GM12878 (cell line): Measurements from ENCODE around the gene GLT8D2. TPM values are rescaled to one million over a fixed set of nuclear protein-coding genes. Genes with fewer than 3 reads are reported as not detected.

ENCODE experiments used
- ATAC-seq: fragments of 200-7000 bp; cut with Tn5 transposase; 3 replicates; pipeline ENCODE4 v1.9.1; 2020; ENCODE audit warnings: mild to moderate bottlenecking, moderate library complexity
- BruUV-seq: library from RNA; stranded (reverse); fragments of 400-500 nt; replicated peaks from 2 replicates; lab custom pipeline; 2021; lab: Mats Ljungman, UMichigan
- CTCF ChIA-PET: fragments of 300-600 bp; sonication (Branson Sonifier 250); formaldehyde crosslinking; extraction: SDS; loops from one replicate; lab custom pipeline; 2021; ENCODE audit warnings: inconsistent platforms; lab: Yijun Ruan, JAX
- POLR2A ChIA-PET: fragments of 350-600 bp; formaldehyde crosslinking; extraction: SDS; loops from one replicate; lab custom pipeline; 2021; ENCODE audit warnings: inconsistent platforms; lab: Charles Lee
- RAD21 ChIA-PET: fragments of 300-600 bp; sonication (Branson Sonifier 250); formaldehyde crosslinking; loops from one replicate; lab custom pipeline; 2023; ENCODE audit warnings: antibody characterized with exemption; ENCODE audit not compliant: unreplicated experiment; lab: Charles Lee
- SMC1A ChIA-PET: fragments of 300-600 bp; sonication (Branson Sonifier 250); formaldehyde crosslinking; loops from one replicate; lab custom pipeline; 2023; ENCODE audit not compliant: unreplicated experiment, uncharacterized antibody; lab: Charles Lee
- DNase-seq: peaks from one replicate; pipeline ENCODE4 v3.0.0-alpha.2; 2011; ENCODE audit warnings: low read depth, low spot score
- FAIRE-seq: peaks from 3 replicates; lab custom pipeline; 2011; peaks lifted over from hg19 to GRCh38; lab: Jason Lieb, UNC
- H2AFZ ChIP-seq: 2 replicates; pipeline ENCODE4 v1.6.0; 2011; ENCODE audit warnings: low read depth, low read length, control low read depth; ENCODE audit not compliant: control insufficient read depth
- H3K27ac ChIP-seq: 2 replicates; pipeline ENCODE4 v1.5.1; 2011; ENCODE audit warnings: control low read depth; ENCODE audit not compliant: control insufficient read depth, insufficient read depth
- H3K27me3 ChIP-seq, 2 experiments: replicated peaks in 1 of 2; 2 replicates each; pipeline versions ENCODE4 v1.6.0 to v1.6.1; 2011; ENCODE audit warnings: low read length in 1 of 2; ENCODE audit not compliant: control insufficient read depth in 2 of 2, insufficient read depth in 2 of 2
- H3K36me3 ChIP-seq, 2 experiments: 2 replicates each; pipeline ENCODE4 v1.5.1; 2011; ENCODE audit warnings: low read length in 1 of 2; ENCODE audit not compliant: control insufficient read depth in 2 of 2, insufficient read depth in 2 of 2
- H3K4me1 ChIP-seq: 2 replicates; pipeline ENCODE4 v1.6.1; 2011; ENCODE audit warnings: mild to moderate bottlenecking, low read length, moderate library complexity, mixed read lengths; ENCODE audit not compliant: control insufficient read depth, insufficient read depth
- H3K4me2 ChIP-seq: 2 replicates; pipeline ENCODE4 v1.6.0; 2011; ENCODE audit warnings: control low read depth; ENCODE audit not compliant: control insufficient read depth, insufficient read depth
- H3K4me3 ChIP-seq: fragments of 200-600 bp; sonication (generic); 2 replicates; pipeline ENCODE4 v1.5.1; 2016
- H3K79me2 ChIP-seq: 2 replicates; pipeline ENCODE4 v1.6.0; 2011; ENCODE audit warnings: low read length; ENCODE audit not compliant: control insufficient read depth, insufficient read depth
- H3K9ac ChIP-seq: 2 replicates; pipeline ENCODE4 v1.8.0; 2011; ENCODE audit warnings: low read length, control low read depth, mixed read lengths; ENCODE audit not compliant: control insufficient read depth, insufficient read depth
- H3K9me3 ChIP-seq: replicated peaks from 3 replicates; pipeline ENCODE4 v1.5.1; 2011; ENCODE audit warnings: mild to moderate bottlenecking, low read length; ENCODE audit not compliant: control insufficient read depth, insufficient read depth
- H4K20me1 ChIP-seq: 2 replicates; pipeline ENCODE4 v1.6.0; 2011; ENCODE audit not compliant: control insufficient read depth, insufficient read depth
- BMI1 ChIP-seq: fragments of 450-650 bp; IDR thresholded peaks from 2 replicates; pipeline ENCODE4 v1.6.1; 2016; ENCODE audit warnings: mild to moderate bottlenecking, moderate library complexity, borderline replicate concordance
- EED ChIP-seq: sonication (generic); IDR thresholded peaks from 2 replicates; pipeline ENCODE4 v1.6.1; 2016; ENCODE audit warnings: antibody characterized with exemption, low read depth
- IKZF2 ChIP-seq, 2 experiments: fragments of 450-650 bp; IDR thresholded peaks; 2 replicates each; pipeline ENCODE4 v1.6.1; 2017; ENCODE audit warnings: mild to moderate bottlenecking in 2 of 2, moderate library complexity in 2 of 2
- NFYA ChIP-seq: IDR thresholded peaks from 2 replicates; pipeline ENCODE4 v1.6.1; 2011; ENCODE audit warnings: low read depth, mild to moderate bottlenecking, low read length, improper control_type of control experiment, borderline replicate concordance
- POLR2A ChIP-seq: IDR thresholded peaks from 2 replicates; pipeline ENCODE4 v1.6.1; 2011; ENCODE audit warnings: low read depth, mild to moderate bottlenecking, low read length
- RB1 ChIP-seq: fragments of 450-650 bp; formaldehyde crosslinking; IDR thresholded peaks from 2 replicates; pipeline ENCODE4 v1.6.1; 2017; ENCODE audit warnings: mild to moderate bottlenecking, borderline replicate concordance
- SMAD1 ChIP-seq: fragments of 450-650 bp; IDR thresholded peaks from 2 replicates; pipeline ENCODE4 v1.6.1; 2018; ENCODE audit warnings: mild to moderate bottlenecking, low read depth; ENCODE audit not compliant: partially characterized antibody
- TBL1XR1 ChIP-seq: IDR thresholded peaks from 2 replicates; pipeline ENCODE4 v1.6.1; 2012; ENCODE audit warnings: low read depth, low read length, improper control_type of control experiment
- WRNIP1 ChIP-seq: IDR thresholded peaks from 2 replicates; pipeline ENCODE4 v1.6.1; 2011; ENCODE audit warnings: low read depth, low read length, improper control_type of control experiment, borderline replicate concordance
- ZNF384 ChIP-seq: IDR thresholded peaks from 2 replicates; pipeline ENCODE4 v1.6.1; 2012; ENCODE audit warnings: low read depth, mild to moderate bottlenecking, low read length, improper control_type of control experiment, borderline replicate concordance
- WGBS: methylation state at CpG from one replicate; pipeline ENCODE4 v1.1.6; 2016; ENCODE audit warnings: low lambda C conversion rate; ENCODE audit not compliant: insufficient replicate concordance, insufficient coverage; ENCODE audit errors: missing lambda C conversion rate; 5-methylcytosine and 5-hydroxymethylcytosine counted together
- in situ Hi-C: fragments of 300-500 bp; cut with MboI; formaldehyde crosslinking; loops from 9 replicates; pipeline ENCODE4 v1.14.3; 2018; ENCODE audit warnings: mixed read lengths
- intact Hi-C: fragments of 100-400 bp; cut with micrococcal nuclease; formaldehyde crosslinking; loops from one replicate; pipeline ENCODE4 v1.14.2; 2022; ENCODE audit not compliant: unreplicated experiment
- polyA plus RNA-seq, 11 experiments: library from polyadenylated mRNA; depleted of rRNA in 4 of 11; unstranded in 6 of 11; stranded (reverse) in 5 of 11; fragments of >200 nt; fragmentation: Nextera tagmentation in 4 of 11; fragmentation: Illumina TruSeq in 1 of 11; extraction: Ambion mirVana in 4 of 11; extraction: Trizol in 1 of 11; gene quantifications; 1 replicate in 1 of 11; 2 replicates in 10 of 11; pipeline versions ENCODE4 v1.2.1 to v1.2.3, GENCODE V29; 2011 to 2016; ENCODE audit warnings: inconsistent platforms in 2 of 11, missing spikeins in 2 of 11, low read depth in 1 of 11
- total RNA-seq, 4 experiments: library from RNA; depleted of rRNA in 3 of 4; stranded (reverse); fragments of >200 nt in 3 of 4; fragmentation: Illumina TruSeq in 1 of 4; extraction: Trizol in 1 of 4; gene quantifications; 2 replicates each; pipeline versions ENCODE4 v1.2.1 to v1.2.3, GENCODE V29; 2013 to 2021
- TF ChIP-seq, protein P1 (sequence below): IDR thresholded peaks from 2 replicates; pipeline ENCODE4 v1.6.1; 2012; ENCODE audit warnings: low read depth, low read length, improper control_type of control experiment
- TF ChIP-seq, protein P2 (sequence below), 3 experiments: IDR thresholded peaks in 2 of 3; conservative IDR thresholded peaks in 1 of 3; 2 replicates each; pipeline ENCODE4 v1.5.1; 2011; ENCODE audit warnings: low read depth in 3 of 3, low read length in 3 of 3, mild to moderate bottlenecking in 3 of 3, control low read depth in 2 of 3, moderate library complexity in 2 of 3, inconsistent platforms in 1 of 3, mixed read lengths in 1 of 3; ENCODE audit not compliant: control insufficient read depth in 2 of 3, insufficient read depth in 1 of 3; ENCODE audit errors: extremely low read depth in 1 of 3
- TF ChIP-seq, protein P3 (sequence below): fragments of 450-650 bp; IDR thresholded peaks from 2 replicates; pipeline ENCODE4 v1.6.1; 2016; ENCODE audit warnings: mild to moderate bottlenecking, moderate library complexity, borderline replicate concordance
- TF ChIP-seq, protein P4 (sequence below): fragments of 450-650 bp; formaldehyde crosslinking; IDR thresholded peaks from 2 replicates; pipeline ENCODE4 v1.4.0; 2020; ENCODE audit warnings: mild to moderate bottlenecking, moderate library complexity

GLT8D2 gene
- total and polyA plus RNA-seq, 10 of the 15 experiments (the other 5 are each of a cell fraction or from before 2014, with no cell fraction given), result 0.06 to 0.80 (median 0.37) TPM; not detected in 1

DNA sequence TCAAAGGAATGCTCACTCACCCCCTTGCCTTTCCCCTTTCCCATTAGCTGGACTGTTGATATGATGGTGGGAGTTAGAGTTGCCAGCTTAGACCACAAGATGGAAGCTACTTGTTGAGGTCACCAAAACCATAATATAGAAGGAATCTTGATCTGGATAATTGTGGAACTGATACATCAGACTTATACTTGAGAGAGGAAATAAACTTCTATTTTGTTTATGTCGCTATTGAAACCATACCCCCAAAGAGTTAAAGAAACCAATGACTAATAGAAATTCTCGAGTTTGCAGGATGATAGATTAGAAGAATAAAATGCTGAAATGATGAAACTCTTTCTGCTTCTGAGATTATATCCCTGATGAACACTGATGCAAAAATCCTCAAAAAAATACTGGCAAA is 46.4 kb downstream of the GLT8D2 start:
- Histone ChIP-seq H3K4me3 (no peak overlapping the region), H4K20me1 (no peaks in the 10 kb centered on the region), H3K4me1 (no peaks in the 10 kb centered on the region), H3K36me3 (no peaks in the 10 kb centered on the region), H3K27ac (no peak overlapping the region), H3K9ac (no peak overlapping the region), H3K9me3 (no peaks in the 10 kb centered on the region; the same call in 2 of the 3 replicates), H2AFZ (no peak overlapping the region), H3K27me3 (no peaks in the 10 kb centered on the region), H3K79me2 (no peaks in the 10 kb centered on the region), H3K4me2 (no peak overlapping the region)
- intact Hi-C loops (no loop called here), in situ Hi-C loops (no loop called here)
- RAD21 ChIA-PET, result no interaction called here
- BruUV-seq, result no TSS peak
- WGBS, result 24% methylated on average over 2 of the region's 2 CpGs
- SMC1A ChIA-PET, result interaction anchor here (0.7 kb wide), 1 partner anchor 338 kb away, joined by 3 read pairs; no protein-coding TSS in a partner anchor
- POLR2A ChIA-PET, result no interaction called here
- CTCF ChIA-PET, result interaction anchor here (2.3 kb wide), 1 partner anchor 105 kb away, joined by 11 read pairs; no protein-coding TSS in a partner anchor
- FAIRE-seq (no peak), ATAC-seq (no peak), DNase-seq (no peak)
- TF ChIP-seq POLR2A (no peak), SMAD1 (no peak), TBL1XR1 (no peak), ZNF384 (no peak), IKZF2 (IDR thresholded peaks at IDR 0.05) (no peak), NFYA (no peak), WRNIP1 (no peak), BMI1 (no peak), RB1 (no peak), EED (no peak)
- TF ChIP-seq, protein P1, sequence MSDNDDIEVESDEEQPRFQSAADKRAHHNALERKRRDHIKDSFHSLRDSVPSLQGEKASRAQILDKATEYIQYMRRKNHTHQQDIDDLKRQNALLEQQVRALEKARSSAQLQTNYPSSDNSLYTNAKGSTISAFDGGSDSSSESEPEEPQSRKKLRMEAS, result no peak
- TF ChIP-seq, protein P2, sequence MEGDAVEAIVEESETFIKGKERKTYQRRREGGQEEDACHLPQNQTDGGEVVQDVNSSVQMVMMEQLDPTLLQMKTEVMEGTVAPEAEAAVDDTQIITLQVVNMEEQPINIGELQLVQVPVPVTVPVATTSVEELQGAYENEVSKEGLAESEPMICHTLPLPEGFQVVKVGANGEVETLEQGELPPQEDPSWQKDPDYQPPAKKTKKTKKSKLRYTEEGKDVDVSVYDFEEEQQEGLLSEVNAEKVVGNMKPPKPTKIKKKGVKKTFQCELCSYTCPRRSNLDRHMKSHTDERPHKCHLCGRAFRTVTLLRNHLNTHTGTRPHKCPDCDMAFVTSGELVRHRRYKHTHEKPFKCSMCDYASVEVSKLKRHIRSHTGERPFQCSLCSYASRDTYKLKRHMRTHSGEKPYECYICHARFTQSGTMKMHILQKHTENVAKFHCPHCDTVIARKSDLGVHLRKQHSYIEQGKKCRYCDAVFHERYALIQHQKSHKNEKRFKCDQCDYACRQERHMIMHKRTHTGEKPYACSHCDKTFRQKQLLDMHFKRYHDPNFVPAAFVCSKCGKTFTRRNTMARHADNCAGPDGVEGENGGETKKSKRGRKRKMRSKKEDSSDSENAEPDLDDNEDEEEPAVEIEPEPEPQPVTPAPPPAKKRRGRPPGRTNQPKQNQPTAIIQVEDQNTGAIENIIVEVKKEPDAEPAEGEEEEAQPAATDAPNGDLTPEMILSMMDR (IDR thresholded peaks at IDR 0.05 in 2 of 3, conservative IDR thresholded peaks at IDR 0.05 in 1 of 3; ENCODE audit: control insufficient read depth in 2 of 3, extremely low read depth in 1 of 3, insufficient read depth in 1 of 3, low read depth in 3 of 3, low read length in 3 of 3), result no peak
- TF ChIP-seq, protein P3, sequence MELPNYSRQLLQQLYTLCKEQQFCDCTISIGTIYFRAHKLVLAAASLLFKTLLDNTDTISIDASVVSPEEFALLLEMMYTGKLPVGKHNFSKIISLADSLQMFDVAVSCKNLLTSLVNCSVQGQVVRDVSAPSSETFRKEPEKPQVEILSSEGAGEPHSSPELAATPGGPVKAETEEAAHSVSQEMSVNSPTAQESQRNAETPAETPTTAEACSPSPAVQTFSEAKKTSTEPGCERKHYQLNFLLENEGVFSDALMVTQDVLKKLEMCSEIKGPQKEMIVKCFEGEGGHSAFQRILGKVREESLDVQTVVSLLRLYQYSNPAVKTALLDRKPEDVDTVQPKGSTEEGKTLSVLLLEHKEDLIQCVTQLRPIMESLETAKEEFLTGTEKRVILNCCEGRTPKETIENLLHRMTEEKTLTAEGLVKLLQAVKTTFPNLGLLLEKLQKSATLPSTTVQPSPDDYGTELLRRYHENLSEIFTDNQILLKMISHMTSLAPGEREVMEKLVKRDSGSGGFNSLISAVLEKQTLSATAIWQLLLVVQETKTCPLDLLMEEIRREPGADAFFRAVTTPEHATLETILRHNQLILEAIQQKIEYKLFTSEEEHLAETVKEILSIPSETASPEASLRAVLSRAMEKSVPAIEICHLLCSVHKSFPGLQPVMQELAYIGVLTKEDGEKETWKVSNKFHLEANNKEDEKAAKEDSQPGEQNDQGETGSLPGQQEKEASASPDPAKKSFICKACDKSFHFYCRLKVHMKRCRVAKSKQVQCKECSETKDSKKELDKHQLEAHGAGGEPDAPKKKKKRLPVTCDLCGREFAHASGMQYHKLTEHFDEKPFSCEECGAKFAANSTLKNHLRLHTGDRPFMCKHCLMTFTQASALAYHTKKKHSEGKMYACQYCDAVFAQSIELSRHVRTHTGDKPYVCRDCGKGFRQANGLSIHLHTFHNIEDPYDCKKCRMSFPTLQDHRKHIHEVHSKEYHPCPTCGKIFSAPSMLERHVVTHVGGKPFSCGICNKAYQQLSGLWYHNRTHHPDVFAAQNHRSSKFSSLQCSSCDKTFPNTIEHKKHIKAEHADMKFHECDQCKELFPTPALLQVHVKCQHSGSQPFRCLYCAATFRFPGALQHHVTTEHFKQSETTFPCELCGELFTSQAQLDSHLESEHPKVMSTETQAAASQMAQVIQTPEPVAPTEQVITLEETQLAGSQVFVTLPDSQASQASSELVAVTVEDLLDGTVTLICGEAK, result no peak
- TF ChIP-seq, protein P4, sequence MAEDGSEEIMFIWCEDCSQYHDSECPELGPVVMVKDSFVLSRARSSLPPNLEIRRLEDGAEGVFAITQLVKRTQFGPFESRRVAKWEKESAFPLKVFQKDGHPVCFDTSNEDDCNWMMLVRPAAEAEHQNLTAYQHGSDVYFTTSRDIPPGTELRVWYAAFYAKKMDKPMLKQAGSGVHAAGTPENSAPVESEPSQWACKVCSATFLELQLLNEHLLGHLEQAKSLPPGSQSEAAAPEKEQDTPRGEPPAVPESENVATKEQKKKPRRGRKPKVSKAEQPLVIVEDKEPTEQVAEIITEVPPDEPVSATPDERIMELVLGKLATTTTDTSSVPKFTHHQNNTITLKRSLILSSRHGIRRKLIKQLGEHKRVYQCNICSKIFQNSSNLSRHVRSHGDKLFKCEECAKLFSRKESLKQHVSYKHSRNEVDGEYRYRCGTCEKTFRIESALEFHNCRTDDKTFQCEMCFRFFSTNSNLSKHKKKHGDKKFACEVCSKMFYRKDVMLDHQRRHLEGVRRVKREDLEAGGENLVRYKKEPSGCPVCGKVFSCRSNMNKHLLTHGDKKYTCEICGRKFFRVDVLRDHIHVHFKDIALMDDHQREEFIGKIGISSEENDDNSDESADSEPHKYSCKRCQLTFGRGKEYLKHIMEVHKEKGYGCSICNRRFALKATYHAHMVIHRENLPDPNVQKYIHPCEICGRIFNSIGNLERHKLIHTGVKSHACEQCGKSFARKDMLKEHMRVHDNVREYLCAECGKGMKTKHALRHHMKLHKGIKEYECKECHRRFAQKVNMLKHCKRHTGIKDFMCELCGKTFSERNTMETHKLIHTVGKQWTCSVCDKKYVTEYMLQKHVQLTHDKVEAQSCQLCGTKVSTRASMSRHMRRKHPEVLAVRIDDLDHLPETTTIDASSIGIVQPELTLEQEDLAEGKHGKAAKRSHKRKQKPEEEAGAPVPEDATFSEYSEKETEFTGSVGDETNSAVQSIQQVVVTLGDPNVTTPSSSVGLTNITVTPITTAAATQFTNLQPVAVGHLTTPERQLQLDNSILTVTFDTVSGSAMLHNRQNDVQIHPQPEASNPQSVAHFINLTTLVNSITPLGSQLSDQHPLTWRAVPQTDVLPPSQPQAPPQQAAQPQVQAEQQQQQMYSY (CRISPR knock-in tag), result no peak
